ENCODE results near the gene CYB5RL.

CYB5RL gene

GRCh38 chr1:54174106-54174505 lies 25.7 kb downstream of the CYB5RL start:
- no peak for DNase-seq (ENCODE audit: low read depth)
- TF ChIP-seq CTCF (IDR thresholded peaks at IDR 0.05; ENCODE audit: control insufficient read depth, extremely low read depth, insufficient read depth): no peak
- H3K4me3 ChIP-seq (ENCODE audit: low read depth, low read length): no peak overlapping the region

- no peak overlapping the region for H3K4me3 ChIP-seq (ENCODE audit: low read depth, low read length)
- DNase-seq (ENCODE audit: low read depth): no peak
- TF ChIP-seq CTCF (IDR thresholded peaks at IDR 0.05; ENCODE audit: control insufficient read depth, extremely low read depth, insufficient read depth): no peak
Observed at GRCh38 chr1:54173681-54174080, 26.1 kb downstream of the CYB5RL start.

GRCh38 chr1:54172614-54173599 lies 26.9 kb downstream of the CYB5RL start:
- no peak for DNase-seq (ENCODE audit: low read depth)
- H3K4me3 ChIP-seq (ENCODE audit: low read depth, low read length): no peak overlapping the region
- no peak for TF ChIP-seq CTCF (IDR thresholded peaks at IDR 0.05; ENCODE audit: control insufficient read depth, extremely low read depth, insufficient read depth)

DNA sequence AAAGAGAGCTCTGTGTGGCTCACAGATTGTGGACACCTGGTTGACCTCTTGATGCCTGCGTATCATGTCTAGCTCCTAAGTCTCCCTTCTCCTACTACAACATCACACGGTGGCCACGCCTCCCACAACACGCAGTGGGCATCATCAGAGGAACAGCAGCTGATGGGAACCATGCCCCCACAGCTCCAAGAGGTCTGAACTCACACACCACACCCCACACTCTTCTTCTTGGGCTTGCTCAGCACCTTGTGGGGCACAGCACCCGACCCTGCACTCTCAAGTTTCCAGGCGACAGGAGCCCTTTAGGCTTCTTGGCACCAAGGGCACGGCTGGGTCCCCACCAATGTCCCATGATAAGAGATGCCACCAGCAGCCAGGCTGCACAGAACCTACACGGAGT lies 28.2 kb downstream of the CYB5RL start:
- no peak for DNase-seq (ENCODE audit: low read depth)
- H3K4me3 ChIP-seq (ENCODE audit: low read depth, low read length): no peak overlapping the region
- TF ChIP-seq CTCF (IDR thresholded peaks at IDR 0.05; ENCODE audit: control insufficient read depth, extremely low read depth, insufficient read depth): no peak

GRCh38 chr1:54171016-54171415 lies 28.8 kb downstream of the CYB5RL start:
- TF ChIP-seq CTCF (IDR thresholded peaks at IDR 0.05; ENCODE audit: control insufficient read depth, extremely low read depth, insufficient read depth): no peak
- no peak overlapping the region for H3K4me3 ChIP-seq (ENCODE audit: low read depth, low read length)
- no peak for DNase-seq (ENCODE audit: low read depth)

DNA sequence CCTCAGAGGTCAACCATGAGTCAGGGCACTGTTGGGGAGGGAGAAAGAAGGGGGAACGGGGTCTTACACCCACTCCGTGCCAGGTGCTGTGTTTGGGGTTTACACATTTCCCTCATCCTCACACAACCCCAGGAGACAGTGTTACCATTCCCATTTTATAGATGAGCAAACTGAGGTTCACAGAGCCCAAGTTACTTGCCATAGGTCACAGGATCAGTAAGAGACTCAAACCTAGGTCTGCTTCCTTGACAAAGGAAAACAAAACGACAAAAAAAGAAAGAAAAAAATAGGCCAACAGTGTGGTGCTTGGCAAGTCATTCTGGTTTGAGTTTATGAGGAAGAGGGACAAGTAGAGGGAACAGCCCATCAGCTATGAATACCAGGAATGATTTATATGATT lies 30.8 kb downstream of the CYB5RL start:
- no peak for DNase-seq (ENCODE audit: low read depth)
- H3K4me3 ChIP-seq (ENCODE audit: low read depth, low read length): no peak overlapping the region
- TF ChIP-seq CTCF (IDR thresholded peaks at IDR 0.05; ENCODE audit: control insufficient read depth, extremely low read depth, insufficient read depth): no peak
